K562 (cell line): Measurements from ENCODE around the gene UCP3. TPM values are rescaled to one million over a fixed set of nuclear protein-coding genes. Genes with fewer than 3 reads are reported as not detected.

Source experiments
- BHLHE40 ChIP-seq: IDR thresholded peaks from 2 replicates; pipeline ENCODE4 v1.6.1; 2011; ENCODE audit warnings: low read length, improper control_type of control experiment
- CCNT2 ChIP-seq: IDR thresholded peaks from 2 replicates; pipeline ENCODE4 v1.6.1; 2011; ENCODE audit warnings: borderline replicate concordance, low read depth, mild to moderate bottlenecking, moderate library complexity, mixed read lengths, low read length; ENCODE audit not compliant: insufficient read length; ENCODE audit errors: extremely low read depth
- CTBP1 ChIP-seq: fragments of 450-650 bp; IDR thresholded peaks from 2 replicates; pipeline ENCODE4 v1.6.1; 2016; ENCODE audit warnings: borderline replicate concordance
- FUS ChIP-seq: fragments of 200-400 bp; formaldehyde crosslinking; optimal IDR thresholded peaks from 2 replicates; pipeline ENCODE3; 2017; ENCODE audit warnings: low read depth, low read length
- MAZ ChIP-seq, 2 experiments: fragments of 450-650 bp in 1 of 2; sonication (generic) in 1 of 2; formaldehyde crosslinking; IDR thresholded peaks in 1 of 2; conservative IDR thresholded peaks in 1 of 2; 2 replicates each; pipeline versions ENCODE4 v1.4.0 to v1.5.0; 2020; ENCODE audit warnings: mild to moderate bottlenecking in 1 of 2, missing genetic modification reagents in 1 of 2
- NFIC ChIP-seq: fragments of 450-650 bp; IDR thresholded peaks from 2 replicates; pipeline ENCODE4 v1.6.1; 2017; ENCODE audit warnings: mild to moderate bottlenecking, inconsistent platforms
- NR2C1 ChIP-seq, 2 experiments: fragments of 450-650 bp; IDR thresholded peaks; 2 replicates each; pipeline ENCODE4 v1.6.1; 2017; ENCODE audit warnings: mild to moderate bottlenecking in 2 of 2, antibody characterized with exemption in 1 of 2, inconsistent platforms in 1 of 2, missing compliant biosample characterization in 1 of 2, missing genetic modification characterization in 1 of 2
- POLR2B ChIP-seq: fragments of 450-650 bp; IDR thresholded peaks from 2 replicates; pipeline ENCODE4 v1.6.1; 2018; ENCODE audit warnings: low read depth; ENCODE audit not compliant: partially characterized antibody
- SMARCA4 ChIP-seq: fragments of 450-650 bp; IDR thresholded peaks from 2 replicates; pipeline ENCODE4 v1.6.1; 2016
- SP1 ChIP-seq: sonication (generic); formaldehyde crosslinking; IDR thresholded peaks from 2 replicates; pipeline ENCODE4 v1.8.1; 2022; ENCODE audit warnings: mild to moderate bottlenecking, missing genetic modification reagents
- SRSF7 ChIP-seq: fragments of 200-400 bp; formaldehyde crosslinking; optimal IDR thresholded peaks from 2 replicates; pipeline ENCODE3; 2017; ENCODE audit warnings: mild to moderate bottlenecking, low read depth, low read length
- STAT5A ChIP-seq: IDR thresholded peaks from 2 replicates; pipeline ENCODE4 v1.6.1; 2012; ENCODE audit warnings: low read length, inconsistent platforms, borderline replicate concordance
- TCF3 ChIP-seq: sonication (generic); formaldehyde crosslinking; IDR thresholded peaks from 2 replicates; pipeline ENCODE4 v1.4.0; 2020; ENCODE audit warnings: mild to moderate bottlenecking, missing genetic modification reagents
- TGIF2 ChIP-seq: sonication (generic); formaldehyde crosslinking; IDR thresholded peaks from 2 replicates; pipeline ENCODE4 v1.8.1; 2022; ENCODE audit warnings: mild to moderate bottlenecking, missing genetic modification reagents, moderate library complexity
- ZC3H4 ChIP-seq: sonication (generic); formaldehyde crosslinking; IDR thresholded peaks from 2 replicates; pipeline ENCODE4 v1.9.0; 2021; ENCODE audit warnings: missing genetic modification reagents, borderline replicate concordance
- ZNF146 ChIP-seq: IDR thresholded peaks from one replicate; pipeline ENCODE4 v1.6.1; 2018; ENCODE audit warnings: missing compliant biosample characterization; ENCODE audit not compliant: unreplicated experiment
- polyA plus RNA-seq, 8 experiments: library from polyadenylated mRNA; depleted of rRNA in 4 of 8; stranded (reverse) in 5 of 8; unstranded in 3 of 8; fragments of >200 nt; fragmentation: Nextera tagmentation in 2 of 8; fragmentation: Illumina TruSeq in 1 of 8; extraction: Ambion mirVana in 2 of 8; extraction: Trizol in 1 of 8; gene quantifications; 2 replicates each; pipeline versions ENCODE4 v1.2.1 to v1.2.3, GENCODE V29; 2011 to 2014; ENCODE audit warnings: inconsistent platforms in 1 of 8, missing spikeins in 1 of 8
- total RNA-seq, 7 experiments: library from RNA; depleted of rRNA in 6 of 7; stranded (reverse); fragments of >200 nt in 6 of 7; fragmentation: Illumina TruSeq in 2 of 7; extraction: Trizol in 2 of 7; gene quantifications; 2 replicates each; pipeline versions ENCODE4 v1.2.1 to v1.2.3, GENCODE V29; 2011 to 2021; ENCODE audit warnings: low replicate concordance in 1 of 7
- TF ChIP-seq, protein P1 (sequence below): fragments of 450-650 bp; formaldehyde crosslinking; IDR thresholded peaks from 2 replicates; pipeline ENCODE4 v1.4.0; 2020; ENCODE audit warnings: mild to moderate bottlenecking, moderate library complexity
- TF ChIP-seq, protein P2 (sequence below): fragments of 450-650 bp; formaldehyde crosslinking; IDR thresholded peaks from 2 replicates; pipeline ENCODE4 v1.4.0; 2020; ENCODE audit warnings: mild to moderate bottlenecking, moderate library complexity
- TF ChIP-seq, protein P3 (sequence below): sonication (generic); formaldehyde crosslinking; IDR thresholded peaks from 2 replicates; pipeline ENCODE4 v1.8.0; 2022; ENCODE audit warnings: missing genetic modification reagents, mild to moderate bottlenecking, moderate library complexity, borderline replicate concordance
- TF ChIP-seq, protein P4 (sequence below): fragments of 450-650 bp; formaldehyde crosslinking; IDR thresholded peaks from 2 replicates; pipeline ENCODE4 v1.4.0; 2022; ENCODE audit warnings: missing genetic modification characterization
- TF ChIP-seq, protein P5 (sequence below), 2 experiments: fragments of 450-650 bp in 1 of 2; sonication (generic) in 1 of 2; formaldehyde crosslinking in 1 of 2; IDR thresholded peaks in 1 of 2; conservative IDR thresholded peaks in 1 of 2; 2 replicates each; pipeline versions ENCODE4 v1.6.1 to v1.8.1; 2016 to 2023; ENCODE audit warnings: mild to moderate bottlenecking in 2 of 2, moderate library complexity in 2 of 2, inconsistent platforms in 1 of 2, missing genetic modification reagents in 1 of 2

The UCP3 gene
- total and polyA plus RNA-seq, 9 of the 15 experiments (the other 6 are each of a cell fraction or from before 2014, with no cell fraction given): 0.05 to 0.65 (median 0.25) TPM; not detected in 2

DNA sequence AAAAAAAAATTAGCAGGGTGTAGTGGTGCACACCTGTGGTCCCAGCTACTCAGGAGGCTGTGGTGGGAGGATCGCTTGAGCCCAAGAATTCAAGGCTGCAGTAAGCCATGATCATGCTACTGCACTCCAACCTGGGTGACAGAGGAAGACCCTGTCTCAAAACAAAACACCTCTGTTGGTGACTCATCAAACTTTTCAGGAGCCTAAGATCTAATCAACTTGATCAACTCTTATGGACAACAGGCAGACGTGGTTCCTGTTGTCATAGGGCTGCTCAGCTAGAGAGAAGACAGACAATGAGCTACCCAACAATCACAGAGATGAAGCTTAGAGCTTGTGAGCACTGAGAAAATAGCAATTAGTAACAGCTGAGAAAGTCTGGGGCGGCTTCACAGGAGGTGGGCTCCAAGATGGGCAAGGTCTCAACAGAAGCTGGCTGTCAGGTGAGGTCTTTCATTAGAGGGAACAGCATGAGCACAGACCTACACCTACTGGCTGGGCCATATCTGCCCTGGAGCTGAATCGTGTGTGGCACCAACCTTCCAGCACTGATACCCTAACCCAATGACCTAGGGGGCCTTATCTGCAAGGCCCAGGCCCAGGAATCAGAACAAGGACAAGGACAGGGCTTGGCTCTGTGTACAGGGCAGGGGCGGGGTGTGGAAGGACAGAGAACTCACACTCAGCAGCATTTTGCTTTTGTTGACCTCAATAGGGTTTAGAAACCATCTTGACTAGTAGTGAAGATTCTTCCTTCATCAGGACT, 7.2 kb upstream of the UCP3 start (continued):
- TF ChIP-seq, protein P1, sequence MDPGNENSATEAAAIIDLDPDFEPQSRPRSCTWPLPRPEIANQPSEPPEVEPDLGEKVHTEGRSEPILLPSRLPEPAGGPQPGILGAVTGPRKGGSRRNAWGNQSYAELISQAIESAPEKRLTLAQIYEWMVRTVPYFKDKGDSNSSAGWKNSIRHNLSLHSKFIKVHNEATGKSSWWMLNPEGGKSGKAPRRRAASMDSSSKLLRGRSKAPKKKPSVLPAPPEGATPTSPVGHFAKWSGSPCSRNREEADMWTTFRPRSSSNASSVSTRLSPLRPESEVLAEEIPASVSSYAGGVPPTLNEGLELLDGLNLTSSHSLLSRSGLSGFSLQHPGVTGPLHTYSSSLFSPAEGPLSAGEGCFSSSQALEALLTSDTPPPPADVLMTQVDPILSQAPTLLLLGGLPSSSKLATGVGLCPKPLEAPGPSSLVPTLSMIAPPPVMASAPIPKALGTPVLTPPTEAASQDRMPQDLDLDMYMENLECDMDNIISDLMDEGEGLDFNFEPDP (CRISPR knock-in tag): no peak
- TF ChIP-seq, protein P2, sequence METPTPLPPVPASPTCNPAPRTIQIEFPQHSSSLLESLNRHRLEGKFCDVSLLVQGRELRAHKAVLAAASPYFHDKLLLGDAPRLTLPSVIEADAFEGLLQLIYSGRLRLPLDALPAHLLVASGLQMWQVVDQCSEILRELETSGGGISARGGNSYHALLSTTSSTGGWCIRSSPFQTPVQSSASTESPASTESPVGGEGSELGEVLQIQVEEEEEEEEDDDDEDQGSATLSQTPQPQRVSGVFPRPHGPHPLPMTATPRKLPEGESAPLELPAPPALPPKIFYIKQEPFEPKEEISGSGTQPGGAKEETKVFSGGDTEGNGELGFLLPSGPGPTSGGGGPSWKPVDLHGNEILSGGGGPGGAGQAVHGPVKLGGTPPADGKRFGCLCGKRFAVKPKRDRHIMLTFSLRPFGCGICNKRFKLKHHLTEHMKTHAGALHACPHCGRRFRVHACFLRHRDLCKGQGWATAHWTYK (CRISPR knock-in tag): 0 out of 2 replicates have a peak, but pooled peaks have one; percentile 11
- TF ChIP-seq SP1: peak; percentile 26; the same call in 1 of the 2 replicates
- TF ChIP-seq, protein P3, sequence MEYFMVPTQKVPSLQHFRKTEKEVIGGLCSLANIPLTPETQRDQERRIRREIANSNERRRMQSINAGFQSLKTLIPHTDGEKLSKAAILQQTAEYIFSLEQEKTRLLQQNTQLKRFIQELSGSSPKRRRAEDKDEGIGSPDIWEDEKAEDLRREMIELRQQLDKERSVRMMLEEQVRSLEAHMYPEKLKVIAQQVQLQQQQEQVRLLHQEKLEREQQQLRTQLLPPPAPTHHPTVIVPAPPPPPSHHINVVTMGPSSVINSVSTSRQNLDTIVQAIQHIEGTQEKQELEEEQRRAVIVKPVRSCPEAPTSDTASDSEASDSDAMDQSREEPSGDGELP: peak; percentile 70
- TF ChIP-seq NFIC: peak; percentile 89
- TF ChIP-seq NR2C1 (IDR thresholded peaks at IDR 0.05): no peak; the same call in 1 of the 2 replicates
- TF ChIP-seq NR2C1 (tag; IDR thresholded peaks at IDR 0.05): 0 out of 2 replicates have a peak, but pooled peaks have one; percentile 15
- peak; percentile 84 for TF ChIP-seq STAT5A
- TF ChIP-seq, protein P4, sequence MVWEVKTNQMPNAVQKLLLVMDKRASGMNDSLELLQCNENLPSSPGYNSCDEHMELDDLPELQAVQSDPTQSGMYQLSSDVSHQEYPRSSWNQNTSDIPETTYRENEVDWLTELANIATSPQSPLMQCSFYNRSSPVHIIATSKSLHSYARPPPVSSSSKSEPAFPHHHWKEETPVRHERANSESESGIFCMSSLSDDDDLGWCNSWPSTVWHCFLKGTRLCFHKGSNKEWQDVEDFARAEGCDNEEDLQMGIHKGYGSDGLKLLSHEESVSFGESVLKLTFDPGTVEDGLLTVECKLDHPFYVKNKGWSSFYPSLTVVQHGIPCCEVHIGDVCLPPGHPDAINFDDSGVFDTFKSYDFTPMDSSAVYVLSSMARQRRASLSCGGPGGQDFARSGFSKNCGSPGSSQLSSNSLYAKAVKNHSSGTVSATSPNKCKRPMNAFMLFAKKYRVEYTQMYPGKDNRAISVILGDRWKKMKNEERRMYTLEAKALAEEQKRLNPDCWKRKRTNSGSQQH (CRISPR knock-in tag): 0 out of 2 replicates have a peak, but pooled peaks have one; percentile 8
- no peak for TF ChIP-seq FUS
- TF ChIP-seq CTBP1: peak; percentile 71; the same call in 1 of the 2 replicates
- TF ChIP-seq POLR2B: no peak
- TF ChIP-seq TCF3 (CRISPR knock-in tag): peak; percentile 99
- peak; percentile 87 for TF ChIP-seq SMARCA4
- peak; percentile 98 for TF ChIP-seq CCNT2
- TF ChIP-seq TGIF2 (CRISPR knock-in tag): no peak
- no peak for TF ChIP-seq ZNF146 (CRISPR knock-in tag)
- peak; percentile 90 for TF ChIP-seq BHLHE40
- no peak for TF ChIP-seq ZC3H4 (CRISPR knock-in tag)
- TF ChIP-seq, protein P5, sequence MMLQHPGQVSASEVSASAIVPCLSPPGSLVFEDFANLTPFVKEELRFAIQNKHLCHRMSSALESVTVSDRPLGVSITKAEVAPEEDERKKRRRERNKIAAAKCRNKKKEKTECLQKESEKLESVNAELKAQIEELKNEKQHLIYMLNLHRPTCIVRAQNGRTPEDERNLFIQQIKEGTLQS (IDR thresholded peaks at IDR 0.05): 0 out of 2 replicates have a peak, but pooled peaks have one; percentile 30
- TF ChIP-seq, protein P5 (CRISPR knock-in tag; conservative IDR thresholded peaks at IDR 0.05): no peak
- no peak for TF ChIP-seq SRSF7
- TF ChIP-seq MAZ (CRISPR knock-in tag; conservative IDR thresholded peaks at IDR 0.05 in 1 of 2, IDR thresholded peaks at IDR 0.05 in 1 of 2): peak in 1 of 2 experiments; percentile 59; a peak in 1 of 4 replicates
